ENCODE measurements around the gene RETREG2. TPM values are rescaled to one million over a fixed set of nuclear protein-coding genes. Genes with fewer than 3 reads are reported as not detected.

Gene RETREG2
- total RNA-seq, 1 experiment from 2014 or later, result 46.7 TPM

DNA sequence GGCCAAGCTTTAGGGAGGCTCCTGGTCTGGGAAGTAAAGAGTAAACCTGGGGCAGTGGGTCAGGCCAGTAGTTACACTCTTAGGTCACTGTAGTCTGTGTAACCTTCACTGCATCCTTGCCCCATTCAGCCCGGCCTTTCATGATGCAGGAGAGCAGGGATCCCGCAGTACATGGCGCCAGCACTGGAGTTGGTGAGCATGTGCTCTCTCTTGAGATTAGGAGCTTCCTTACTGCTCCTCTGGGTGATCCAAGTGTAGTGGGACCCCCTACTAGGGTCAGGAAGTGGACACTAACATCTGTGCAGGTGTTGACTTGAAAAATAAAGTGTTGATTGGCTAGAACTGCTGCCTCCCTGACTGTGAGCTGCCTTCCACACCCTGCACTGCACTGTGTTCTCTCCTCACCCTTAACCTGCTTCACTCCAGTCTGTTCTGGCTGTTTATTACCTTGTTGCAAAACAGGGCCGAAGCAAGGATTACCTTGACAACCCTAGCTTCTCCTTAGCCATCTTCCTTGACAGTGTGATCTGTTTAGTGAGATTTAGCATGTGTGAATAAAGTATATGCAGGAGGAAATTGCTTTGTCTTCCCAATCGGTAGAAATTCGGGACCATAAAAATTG is 5.2 kb downstream of the RETREG2 start:
- Histone ChIP-seq H3K4me2 (ENCODE audit: insufficient read depth, insufficient read length, low read length) (no peak overlapping the region), H3K27ac (ENCODE audit: insufficient read length, low read depth, low read length) (no peak overlapping the region), H3T11ph (ENCODE audit: low read length) (no peak overlapping the region), H3K56ac (ENCODE audit: insufficient read length, low read depth, low read length) (no peak overlapping the region), H2BK15ac (ENCODE audit: low read depth, low read length) (no peak overlapping the region), H3K9ac (ENCODE audit: extremely low read depth, insufficient read length, low read length) (no peak overlapping the region), H4K91ac (ENCODE audit: insufficient read length, low read depth, low read length) (no peak overlapping the region), H3K4ac (ENCODE audit: low read depth, low read length) (no peak overlapping the region), H2AK5ac (ENCODE audit: insufficient read length, low read length) (no peak overlapping the region), H4K20me1 (ENCODE audit: control insufficient read depth, insufficient read depth, insufficient read length) (no peaks in the 10 kb centered on the region), H3K9me3 (ENCODE audit: control insufficient read depth, low read depth, low read length) (no peaks in the 10 kb centered on the region), H3K27me3 (ENCODE audit: insufficient read depth, low read length) (no peaks in the 10 kb centered on the region), H3K23me2 (ENCODE audit: insufficient read length, low read depth, low read length, poor library complexity, severe bottlenecking) (peaks cover 4% of the 10 kb centered on the region), H3K79me1 (ENCODE audit: insufficient read depth, low read depth, low read length, poor library complexity, severe bottlenecking) (peaks cover 3% of the 10 kb centered on the region), H2BK20ac (ENCODE audit: low read depth, low read length, poor library complexity, severe bottlenecking) (no peak overlapping the region), H3K79me2 (ENCODE audit: insufficient read depth, low read length) (no peaks in the 10 kb centered on the region), H3K14ac (ENCODE audit: insufficient read depth, low read length) (no peak overlapping the region), H2AFZ (ENCODE audit: low read length) (no peak overlapping the region), H3K23ac (ENCODE audit: insufficient read length, low read depth, low read length) (no peak overlapping the region), H3K4me1 (ENCODE audit: insufficient read depth, low read length) (0 out of 2 replicates have a peak, but pooled peaks cover 3% of the 10 kb centered on the region), H2BK12ac (ENCODE audit: insufficient read length, low read depth, low read length) (no peak overlapping the region), H2BK120ac (ENCODE audit: low read depth, low read length, poor library complexity, severe bottlenecking) (no peak overlapping the region), H4K8ac (replicated peaks; ENCODE audit: insufficient read length, low read depth, low read length) (no peak overlapping the region), H3K18ac (ENCODE audit: insufficient read length, low read depth, low read length) (no peak overlapping the region), H4K5ac (ENCODE audit: insufficient read length, low read depth, low read length) (no peak overlapping the region), H2BK5ac (ENCODE audit: insufficient read length, low read length) (no peak overlapping the region)
- Mint-ChIP-seq H3K27me3 (ENCODE audit: low read depth) (no peaks in the 10 kb centered on the region), H3K4me1 (peaks cover 8 to 9% of the 10 kb centered on the region in 2 experiments), H3K4me3 (no peak overlapping the region), H3K27ac (no peak overlapping the region; a peak in 1 of 7 replicates), H3K36me3 (ENCODE audit: insufficient read depth in 1 of 3, low read depth in 3 of 3) (peaks cover 16 to 45% (median 34%) of the 10 kb centered on the region in 3 experiments), H3K9me3 (no peaks in the 10 kb centered on the region; a peak in 1 of 5 replicates)
- no peak for TF ChIP-seq CTCF (conservative IDR thresholded peaks at IDR 0.05)
- WGBS (ENCODE audit: extremely low coverage, insufficient read length, low lambda C conversion rate), result no CpG with 5 or more reads among the region's 6 CpGs
- no peak for DNase-seq
